ENCODE results near the gene S100A1. TPM values are rescaled to one million over a fixed set of nuclear protein-coding genes. Genes with fewer than 3 reads are reported as not detected.

The S100A1 gene
- total RNA-seq, 4 donors from 2014 or later = 139 to 498 (median 231) TPM

DNA sequence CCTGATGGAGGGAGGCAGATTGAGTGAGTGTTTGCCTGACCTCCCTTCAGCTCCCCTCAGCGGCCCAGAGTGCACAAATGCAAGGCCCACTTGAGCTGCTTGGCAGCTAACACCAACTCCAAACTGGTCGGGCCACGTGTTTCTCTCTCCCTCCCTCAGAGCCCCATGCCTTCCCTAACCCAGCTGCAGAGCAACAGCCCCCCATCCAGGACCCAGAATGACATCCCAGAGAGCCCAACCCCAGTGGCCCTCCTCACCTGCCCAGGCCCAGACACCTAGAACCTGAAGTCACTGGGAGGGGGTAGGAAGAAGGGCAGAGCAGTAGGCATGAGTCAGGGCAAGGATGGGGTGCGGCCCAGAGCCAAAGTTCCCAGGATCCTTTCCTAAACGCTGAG is 11.3 kb upstream of the S100A1 start:
- peaks cover 43 to 54% of the 10 kb centered on the region in 2 donors for H3K4me1 ChIP-seq
- DNase-seq = peak; percentile 88 to 90
- H3K36me3 ChIP-seq = peaks cover 0 to 8% of the 10 kb centered on the region in 2 donors
- no peaks in the 10 kb centered on the region for H3K27me3 ChIP-seq
- 45 to 80% methylated on average over 2 to 5 of the region's 5 CpGs for whole genome bisulfite sequencing, 2 donors
- TF ChIP-seq, protein P1, sequence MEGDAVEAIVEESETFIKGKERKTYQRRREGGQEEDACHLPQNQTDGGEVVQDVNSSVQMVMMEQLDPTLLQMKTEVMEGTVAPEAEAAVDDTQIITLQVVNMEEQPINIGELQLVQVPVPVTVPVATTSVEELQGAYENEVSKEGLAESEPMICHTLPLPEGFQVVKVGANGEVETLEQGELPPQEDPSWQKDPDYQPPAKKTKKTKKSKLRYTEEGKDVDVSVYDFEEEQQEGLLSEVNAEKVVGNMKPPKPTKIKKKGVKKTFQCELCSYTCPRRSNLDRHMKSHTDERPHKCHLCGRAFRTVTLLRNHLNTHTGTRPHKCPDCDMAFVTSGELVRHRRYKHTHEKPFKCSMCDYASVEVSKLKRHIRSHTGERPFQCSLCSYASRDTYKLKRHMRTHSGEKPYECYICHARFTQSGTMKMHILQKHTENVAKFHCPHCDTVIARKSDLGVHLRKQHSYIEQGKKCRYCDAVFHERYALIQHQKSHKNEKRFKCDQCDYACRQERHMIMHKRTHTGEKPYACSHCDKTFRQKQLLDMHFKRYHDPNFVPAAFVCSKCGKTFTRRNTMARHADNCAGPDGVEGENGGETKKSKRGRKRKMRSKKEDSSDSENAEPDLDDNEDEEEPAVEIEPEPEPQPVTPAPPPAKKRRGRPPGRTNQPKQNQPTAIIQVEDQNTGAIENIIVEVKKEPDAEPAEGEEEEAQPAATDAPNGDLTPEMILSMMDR (IDR thresholded peaks at IDR 0.05) = no peak
- peak in 1 of 2 donors; percentile 19 for TF ChIP-seq POLR2A (IDR thresholded peaks at IDR 0.05)
- H3K4me3 ChIP-seq (replicated peaks in 1 of 3) = no peak overlapping the region
- no peaks in the 10 kb centered on the region for H3K9me3 ChIP-seq
- intact Hi-C loops (cut with DNase I) = no loop called here
- peak overlapping the region; percentile 75 to 89 (median 77) for H3K27ac ChIP-seq

DNA sequence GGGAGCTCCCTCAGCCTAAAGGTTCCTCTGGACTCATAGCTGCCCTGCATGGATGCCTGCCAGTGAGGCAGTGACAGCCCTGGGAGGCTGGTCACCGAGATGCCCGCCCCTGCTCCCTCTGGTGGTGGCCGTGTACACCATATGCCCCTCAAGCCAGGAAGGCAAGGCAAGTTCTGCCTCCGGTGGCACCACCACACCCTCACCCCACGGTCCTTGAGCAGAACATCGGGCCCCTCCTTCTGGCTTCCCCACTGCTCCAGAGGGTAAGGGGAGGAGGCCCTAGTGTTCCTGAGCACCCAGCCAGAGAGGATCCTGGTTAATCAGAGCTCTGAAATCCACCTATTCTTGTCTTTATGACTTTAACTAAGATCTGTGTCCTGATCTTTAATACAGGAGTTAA is 10.6 kb upstream of the S100A1 start:
- H3K4me3 ChIP-seq (replicated peaks in 1 of 3) = no peak overlapping the region
- TF ChIP-seq POLR2A (IDR thresholded peaks at IDR 0.05) = no peak
- TF ChIP-seq, protein P1 (IDR thresholded peaks at IDR 0.05) = peak in 5 of 6 experiments; percentile 54 to 88 (median 61)
- H3K36me3 ChIP-seq = peaks cover 0 to 8% of the 10 kb centered on the region in 2 donors
- no peaks in the 10 kb centered on the region for H3K9me3 ChIP-seq
- H3K27me3 ChIP-seq = no peaks in the 10 kb centered on the region
- H3K4me1 ChIP-seq = peaks cover 49 to 61% of the 10 kb centered on the region in 2 donors
- peak; percentile 56 to 84 for DNase-seq
- 17 to 27% methylated on average over 3 to 4 of the region's 6 CpGs for WGBS, 2 donors
- peak overlapping the region; percentile 75 to 89 (median 77) for H3K27ac ChIP-seq
- intact Hi-C loops (cut with DNase I) = no loop called here

DNA sequence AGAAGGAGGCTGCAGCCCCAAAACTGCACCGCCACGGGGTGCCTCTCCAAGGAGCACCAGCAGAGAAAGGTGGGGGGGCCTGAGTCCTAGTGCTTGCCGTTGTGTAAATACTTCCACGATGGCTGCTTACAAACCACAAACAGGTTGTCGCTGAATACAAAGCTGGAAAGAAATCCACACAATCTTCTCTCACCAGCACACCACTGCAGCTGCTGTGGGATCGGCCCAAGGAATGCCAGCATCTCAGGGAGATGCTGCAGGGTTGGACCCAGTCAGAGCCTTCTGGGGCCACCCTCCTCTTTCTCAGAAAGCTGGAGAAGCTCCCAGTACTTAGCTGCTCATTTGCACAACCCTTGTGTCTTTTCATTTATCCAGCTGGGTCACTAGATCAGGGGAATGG is 9.1 kb upstream of the S100A1 start:
- Histone ChIP-seq H3K27me3 (no peaks in the 10 kb centered on the region), H3K27ac (peak overlapping the region in 2 of 3 donors; percentile 77 to 89), H3K9me3 (no peaks in the 10 kb centered on the region), H3K4me1 (peaks cover 56 to 62% of the 10 kb centered on the region in 2 donors), H3K36me3 (peaks cover 0 to 8% of the 10 kb centered on the region in 2 donors), H3K4me3 (replicated peaks in 1 of 3) (no peak overlapping the region)
- intact Hi-C loops (cut with DNase I) = no loop called here
- TF ChIP-seq POLR2A (IDR thresholded peaks at IDR 0.05) = no peak
- TF ChIP-seq, protein P1 (IDR thresholded peaks at IDR 0.05) = no peak
- no peak for DNase-seq
- 96 to 98% methylated on average over 6 of the region's 6 CpGs for WGBS, 2 donors

DNA sequence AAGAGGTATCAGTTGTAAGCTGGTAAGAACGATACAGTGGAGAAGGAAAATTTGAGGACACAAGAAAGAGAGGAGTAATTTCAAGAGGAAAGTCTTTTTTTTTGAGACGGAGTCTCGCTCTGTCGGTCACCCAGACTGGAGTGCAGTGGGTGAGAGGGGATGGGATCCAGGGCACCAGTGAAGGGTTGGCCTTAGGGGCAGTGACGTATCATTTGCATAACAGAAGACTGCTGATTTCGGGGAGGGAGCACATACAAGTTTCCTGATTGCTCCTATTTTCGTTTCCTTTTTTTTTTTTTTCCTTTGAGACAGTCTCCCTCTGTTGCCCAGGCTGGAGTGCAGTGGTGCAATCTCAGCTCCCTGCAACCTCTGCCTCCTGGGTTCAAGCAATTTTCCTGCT is 5.1 kb upstream of the S100A1 start:
- peak; percentile 74 to 79 for DNase-seq
- H3K36me3 ChIP-seq = peaks cover 2 to 8% of the 10 kb centered on the region in 2 donors
- H3K27ac ChIP-seq = peak overlapping the region; percentile 78 to 99 (median 96)
- H3K4me3 ChIP-seq (replicated peaks in 1 of 3) = no peak overlapping the region
- 20 to 38% methylated on average over 7 of the region's 7 CpGs for WGBS, 2 donors
- no peaks in the 10 kb centered on the region for H3K9me3 ChIP-seq
- no peaks in the 10 kb centered on the region for H3K27me3 ChIP-seq
- H3K4me1 ChIP-seq = peaks cover 54 to 56% of the 10 kb centered on the region in 2 donors
- intact Hi-C loops (cut with DNase I) = no loop called here
- TF ChIP-seq, protein P1 (IDR thresholded peaks at IDR 0.05) = no peak
- TF ChIP-seq POLR2A (IDR thresholded peaks at IDR 0.05) = no peak

DNA sequence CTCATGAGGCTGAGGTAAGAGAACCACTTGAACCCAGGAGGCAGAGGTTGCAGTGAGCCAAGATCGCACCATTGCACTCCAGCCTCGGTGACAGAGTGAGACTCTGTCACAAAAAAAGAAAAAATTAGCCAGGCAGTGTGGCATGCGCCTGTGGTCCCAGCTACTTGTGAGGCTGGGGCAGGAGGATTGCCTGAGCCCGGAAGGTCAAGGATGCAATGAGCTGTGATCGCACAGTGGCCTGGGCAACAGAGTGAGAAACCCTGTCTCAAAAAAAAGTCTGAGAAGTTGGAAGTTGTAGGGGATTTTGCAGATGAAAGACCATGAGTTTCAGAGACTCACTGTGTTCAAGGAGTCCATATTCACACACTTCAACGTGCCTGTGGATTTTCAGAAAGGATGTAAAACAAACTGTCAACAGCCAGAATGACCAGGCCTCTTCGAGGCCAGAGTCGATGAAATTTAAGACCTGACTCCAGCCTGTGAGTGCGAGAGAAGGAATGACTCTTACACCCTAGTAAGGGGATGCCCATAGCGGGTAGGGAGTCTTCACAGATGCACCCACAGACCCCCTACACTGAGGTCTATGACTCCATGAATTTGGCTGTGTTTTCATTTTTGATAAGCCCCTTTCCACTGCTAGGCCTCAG is 3.1 kb upstream of the S100A1 start:
- H3K4me3 ChIP-seq (replicated peaks in 1 of 3) = peak overlapping the region in 1 of 3 donors; percentile 47
- intact Hi-C loops (cut with DNase I) = no loop called here
- TF ChIP-seq POLR2A (IDR thresholded peaks at IDR 0.05) = no peak
- TF ChIP-seq, protein P1 (IDR thresholded peaks at IDR 0.05) = no peak
- WGBS, 2 donors = 75 to 76% methylated on average over 10 of the region's 10 CpGs
- H3K27ac ChIP-seq = peak overlapping the region; percentile 96 to 99 (median 96)
- H3K27me3 ChIP-seq = no peaks in the 10 kb centered on the region
- H3K9me3 ChIP-seq = no peaks in the 10 kb centered on the region
- peaks cover 67 to 68% of the 10 kb centered on the region in 2 donors for H3K4me1 ChIP-seq
- DNase-seq = no peak
- H3K36me3 ChIP-seq = peaks cover under 1 to 2% of the 10 kb centered on the region in 2 donors

All from thyroid gland (tissue), 4 donors.